ENCODE data around the gene METTL13.

Gene METTL13

GRCh38 chr1:171781176-171781875, at the start of gene METTL13:
Gene METTL13, plus strand, starts transcription at chr1:171781660. Its CDS starts 308 bp downstream, at chr1:171781968.
- DNase-seq (ENCODE audit: extremely low read depth in 1 of 2, low read depth in 1 of 2): peak; percentile 97 to 98

GRCh38 chr1:171736196-171736595, 45.3 kb upstream of the METTL13 start:
- DNase-seq (ENCODE audit: extremely low read depth in 1 of 2, low read depth in 1 of 2): no peak

- DNase-seq (ENCODE audit: extremely low read depth in 1 of 2, low read depth in 1 of 2): no peak
These were observed 42.5 kb upstream of the METTL13 start for GRCh38 chr1:171738911-171739310.

- no peak for DNase-seq (ENCODE audit: extremely low read depth in 1 of 2, low read depth in 1 of 2)
These were observed 41.8 kb upstream of the METTL13 start for GRCh38 chr1:171739656-171740055.

GRCh38 chr1:171740356-171740863, 41.0 kb upstream of the METTL13 start:
- DNase-seq (ENCODE audit: extremely low read depth in 1 of 2, low read depth in 1 of 2): no peak

GRCh38 chr1:171740987-171741871, 40.2 kb upstream of the METTL13 start:
- DNase-seq (ENCODE audit: extremely low read depth in 1 of 2, low read depth in 1 of 2): peak in 1 of 2 donors; percentile 16

GRCh38 chr1:171741872-171742576, 39.4 kb upstream of the METTL13 start, which contains the start of gene VAMP4:
Gene VAMP4, minus strand, starts transcription at chr1:171742065. Its CDS starts 3,651 bp downstream, at chr1:171738414.
- DNase-seq (ENCODE audit: extremely low read depth in 1 of 2, low read depth in 1 of 2): peak; percentile 72 to 82

- no peak for DNase-seq (ENCODE audit: extremely low read depth in 1 of 2, low read depth in 1 of 2)
These were observed 38.9 kb upstream of the METTL13 start for GRCh38 chr1:171742577-171742922.

GRCh38 chr1:171743081-171743870, 38.2 kb upstream of the METTL13 start:
- DNase-seq (ENCODE audit: extremely low read depth in 1 of 2, low read depth in 1 of 2): no peak

GRCh38 chr1:171744986-171745385, 36.5 kb upstream of the METTL13 start:
- no peak for DNase-seq (ENCODE audit: extremely low read depth in 1 of 2, low read depth in 1 of 2)

GRCh38 chr1:171748651-171749050, 32.8 kb upstream of the METTL13 start:
- no peak for DNase-seq (ENCODE audit: extremely low read depth in 1 of 2, low read depth in 1 of 2)

- no peak for DNase-seq (ENCODE audit: extremely low read depth in 1 of 2, low read depth in 1 of 2)
These were observed 30.2 kb upstream of the METTL13 start for GRCh38 chr1:171751221-171751620.

GRCh38 chr1:171753182-171753581, 28.3 kb upstream of the METTL13 start:
- no peak for DNase-seq (ENCODE audit: extremely low read depth in 1 of 2, low read depth in 1 of 2)

GRCh38 chr1:171753685-171754352, 27.6 kb upstream of the METTL13 start:
- DNase-seq (ENCODE audit: extremely low read depth in 1 of 2, low read depth in 1 of 2): no peak

GRCh38 chr1:171754353-171754705, 27.1 kb upstream of the METTL13 start:
- DNase-seq (ENCODE audit: extremely low read depth in 1 of 2, low read depth in 1 of 2): no peak

GRCh38 chr1:171754971-171755370, 26.5 kb upstream of the METTL13 start:
- no peak for DNase-seq (ENCODE audit: extremely low read depth in 1 of 2, low read depth in 1 of 2)

GRCh38 chr1:171756856-171757255, 24.6 kb upstream of the METTL13 start:
- DNase-seq (ENCODE audit: extremely low read depth in 1 of 2, low read depth in 1 of 2): no peak

- DNase-seq (ENCODE audit: extremely low read depth in 1 of 2, low read depth in 1 of 2): no peak
These were observed 23.4 kb upstream of the METTL13 start for GRCh38 chr1:171758011-171758410.

- no peak for DNase-seq (ENCODE audit: extremely low read depth in 1 of 2, low read depth in 1 of 2)
These were observed 19.3 kb upstream of the METTL13 start for GRCh38 chr1:171762143-171762563.

GRCh38 chr1:171763764-171764163, 17.7 kb upstream of the METTL13 start:
- DNase-seq (ENCODE audit: extremely low read depth in 1 of 2, low read depth in 1 of 2): no peak

Data from stimulated activated CD8-positive, alpha-beta memory T cell treated with anti-CD3 and anti-CD28 coated beads, Interleukin-7, amount 100 ng/mL, for 48 hours (primary cell).